A549 treated with dexamethasone at 1 μM for 4 hours (cell line): ENCODE data around the gene MCTP1. TPM values are rescaled to one million over a fixed set of nuclear protein-coding genes. Genes with fewer than 3 reads are reported as not detected.

Experiments
- total RNA-seq: library from RNA; stranded (reverse); fragments of 200-300 nt; extraction: Qiagen RNA extraction; gene quantifications from 5 replicates; pipeline ENCODE4 v1.2.3, GENCODE V29; 2022

Gene MCTP1
- 8.2 to 11.4 TPM (median 8.4 TPM) in 5 replicates for total RNA-seq

DNA sequence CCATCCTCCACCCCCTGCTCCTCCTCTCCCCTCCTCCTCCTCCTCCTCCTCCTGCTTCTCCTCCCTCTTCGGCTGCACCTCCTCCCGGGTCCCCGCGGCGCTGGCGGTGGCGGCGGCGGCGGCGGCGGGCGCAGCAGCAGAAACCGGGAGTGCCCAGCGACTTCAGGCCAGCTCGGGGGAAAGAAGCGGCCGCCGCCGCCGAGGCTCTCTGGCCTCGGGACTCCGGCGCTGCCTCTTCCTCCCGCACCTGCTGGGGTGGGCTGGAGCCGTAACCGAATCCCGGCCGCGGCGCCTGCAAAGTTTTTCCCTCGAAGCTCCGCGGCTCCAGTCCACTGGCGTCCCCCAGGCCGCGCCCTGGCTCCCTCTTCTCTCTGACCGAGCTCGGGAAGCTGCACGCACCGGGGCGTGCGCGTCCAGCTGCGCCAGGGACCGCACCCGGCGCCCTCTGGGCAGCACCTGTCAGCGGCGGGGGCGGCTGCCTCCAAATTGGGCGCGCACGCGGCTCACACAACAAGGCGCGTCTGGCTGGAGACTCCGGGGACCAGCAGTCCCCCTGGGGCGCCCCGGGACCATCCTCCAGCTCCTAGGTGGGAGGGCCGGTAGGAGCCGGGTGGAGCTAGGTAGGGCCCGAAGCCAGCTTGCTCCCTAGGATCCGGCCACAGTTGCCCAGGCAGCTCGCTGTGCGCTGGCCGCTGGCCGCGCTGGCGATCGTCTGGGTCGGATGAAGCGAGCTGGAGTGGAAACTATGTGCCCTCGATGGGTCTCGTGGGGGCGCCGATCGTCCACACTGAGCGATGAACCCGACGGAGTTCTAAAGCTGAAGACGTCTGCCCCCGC lies at the start of gene MCTP1:
TSS of gene MCTP1 (minus strand) at position 523 of the 837 bp plus-strand sequence.

Other genes starting within 250 kb of the MCTP1 start
- not detected in 5 replicates for gene FAM81B, start 106.3 kb upstream of the MCTP1 start, total RNA-seq